Osteoblast (primary cell): ENCODE data around the gene OR6A2. TPM values are rescaled to one million over a fixed set of nuclear protein-coding genes. Genes with fewer than 3 reads are reported as not detected.

Source experiments
- DNase-seq: peaks from one replicate; pipeline ENCODE4 v3.0.0; 2011; ENCODE audit warnings: low spot score, mixed read lengths; ENCODE audit not compliant: insufficient read length; ENCODE audit errors: missing footprints
- H2AFZ ChIP-seq: 2 replicates; pipeline ENCODE4 v1.6.0; 2011; ENCODE audit warnings: mild to moderate bottlenecking, low read length
- H3K27ac ChIP-seq: 2 replicates; pipeline ENCODE4 v1.5.1; 2011; ENCODE audit warnings: mild to moderate bottlenecking, low read depth, low read length, moderate library complexity
- H3K27me3 ChIP-seq: 2 replicates; pipeline ENCODE4 v1.6.0; 2012; ENCODE audit warnings: mild to moderate bottlenecking, control low read depth, inconsistent platforms, low read length, moderate library complexity; ENCODE audit not compliant: insufficient read depth
- H3K36me3 ChIP-seq: 2 replicates; pipeline ENCODE4 v1.5.1; 2011; ENCODE audit warnings: mild to moderate bottlenecking, low read length, control low read depth, moderate library complexity; ENCODE audit not compliant: insufficient read depth
- H3K4me1 ChIP-seq: 2 replicates; pipeline ENCODE4 v1.5.1; 2011; ENCODE audit warnings: mild to moderate bottlenecking, low read length, control low read depth, moderate library complexity; ENCODE audit not compliant: insufficient read depth
- H3K4me2 ChIP-seq: 2 replicates; pipeline ENCODE4 v1.6.0; 2011; ENCODE audit warnings: mild to moderate bottlenecking, low read length; ENCODE audit not compliant: insufficient read depth
- H3K4me3 ChIP-seq: fragments of 200-600 bp; sonication (generic); 3 replicates; pipeline ENCODE4 v1.5.1; 2012; ENCODE audit warnings: mild to moderate bottlenecking, low read length, inconsistent platforms; ENCODE audit not compliant: insufficient read depth
- H3K79me2 ChIP-seq: 2 replicates; pipeline ENCODE4 v1.6.0; 2012; ENCODE audit warnings: mild to moderate bottlenecking, low read length, control low read depth, inconsistent platforms; ENCODE audit not compliant: insufficient read depth
- H3K9me3 ChIP-seq: 2 replicates; pipeline ENCODE4 v1.5.1; 2011; ENCODE audit warnings: low read depth, low read length, control low read depth
- H4K20me1 ChIP-seq: 2 replicates; pipeline ENCODE4 v1.6.0; 2012; ENCODE audit warnings: mild to moderate bottlenecking, low read length, control low read depth; ENCODE audit not compliant: insufficient read depth
- CTCF ChIP-seq: IDR thresholded peaks from 2 replicates; pipeline ENCODE4 v1.5.1; 2011; ENCODE audit warnings: mild to moderate bottlenecking, low read depth, low read length, moderate library complexity; ENCODE audit errors: extremely low read depth
- total RNA-seq: library from RNA; depleted of rRNA; stranded (reverse); fragments of >200 nt; gene quantifications from 2 replicates; pipeline ENCODE4 v1.2.3, GENCODE V29; 2012

OR6A2 gene
- total RNA-seq, 1 donor, result 0.36 TPM

- no peaks in the 10 kb centered on the region for H3K4me1 ChIP-seq
- no peak for TF ChIP-seq CTCF
- no peak within 1 kb of the TSS for H3K27ac ChIP-seq
- no peaks in the 10 kb centered on the region for H3K79me2 ChIP-seq
- H3K4me3 ChIP-seq, result no peak within 1 kb of the TSS
- H3K27me3 ChIP-seq, result no peaks in the 10 kb centered on the region
- H3K36me3 ChIP-seq, result no peaks in the 10 kb centered on the region
- H4K20me1 ChIP-seq, result no peaks in the 10 kb centered on the region
- no peak within 1 kb of the TSS for H3K4me2 ChIP-seq
- no peak for DNase-seq
- H3K9me3 ChIP-seq, result no peaks in the 10 kb centered on the region
- H2AFZ ChIP-seq, result no peak within 1 kb of the TSS
Measured at GRCh38 chr11:6771926-6772893, 27.3 kb downstream of the OR6A2 start, which contains the start of gene OR2AG2. OR2AG2 (minus strand) TSS chr11:6771976; CDS start chr11:6768957, 3,019 bp downstream.

GRCh38 chr11:6757373-6757967 is 42.0 kb downstream of the OR6A2 start:
- Histone ChIP-seq H3K4me3 (no peak overlapping the region), H4K20me1 (no peaks in the 10 kb centered on the region), H3K36me3 (no peaks in the 10 kb centered on the region), H2AFZ (no peak overlapping the region), H3K4me2 (no peak overlapping the region), H3K9me3 (no peaks in the 10 kb centered on the region), H3K27me3 (no peaks in the 10 kb centered on the region), H3K4me1 (no peaks in the 10 kb centered on the region), H3K27ac (no peak overlapping the region), H3K79me2 (no peaks in the 10 kb centered on the region)
- peak; percentile 64 for TF ChIP-seq CTCF
- DNase-seq, result peak; percentile 65

GRCh38 chr11:6755953-6756347 is 43.5 kb downstream of the OR6A2 start:
- no peaks in the 10 kb centered on the region for H3K27me3 ChIP-seq
- H3K36me3 ChIP-seq, result no peaks in the 10 kb centered on the region
- H4K20me1 ChIP-seq, result no peaks in the 10 kb centered on the region
- H3K4me1 ChIP-seq, result no peaks in the 10 kb centered on the region
- no peak overlapping the region for H2AFZ ChIP-seq
- no peaks in the 10 kb centered on the region for H3K9me3 ChIP-seq
- H3K4me2 ChIP-seq, result no peak overlapping the region
- DNase-seq, result no peak
- no peaks in the 10 kb centered on the region for H3K79me2 ChIP-seq
- no peak overlapping the region for H3K27ac ChIP-seq
- H3K4me3 ChIP-seq, result no peak overlapping the region
- no peak for TF ChIP-seq CTCF
